Bone marrow (tissue), 2 donors: ENCODE measurements around the gene POU6F2.
"Not testable (repeated sequence)": the region's sequence is repeated elsewhere in the genome, so short reads cannot be mapped to it uniquely, and the experiment has no call there.

Experiments used
- DNase-seq, 2 donors: peaks; one replicate each; lab custom pipeline; 2025; lab: John Stamatoyannopoulos, UW

POU6F2 gene, protein sequence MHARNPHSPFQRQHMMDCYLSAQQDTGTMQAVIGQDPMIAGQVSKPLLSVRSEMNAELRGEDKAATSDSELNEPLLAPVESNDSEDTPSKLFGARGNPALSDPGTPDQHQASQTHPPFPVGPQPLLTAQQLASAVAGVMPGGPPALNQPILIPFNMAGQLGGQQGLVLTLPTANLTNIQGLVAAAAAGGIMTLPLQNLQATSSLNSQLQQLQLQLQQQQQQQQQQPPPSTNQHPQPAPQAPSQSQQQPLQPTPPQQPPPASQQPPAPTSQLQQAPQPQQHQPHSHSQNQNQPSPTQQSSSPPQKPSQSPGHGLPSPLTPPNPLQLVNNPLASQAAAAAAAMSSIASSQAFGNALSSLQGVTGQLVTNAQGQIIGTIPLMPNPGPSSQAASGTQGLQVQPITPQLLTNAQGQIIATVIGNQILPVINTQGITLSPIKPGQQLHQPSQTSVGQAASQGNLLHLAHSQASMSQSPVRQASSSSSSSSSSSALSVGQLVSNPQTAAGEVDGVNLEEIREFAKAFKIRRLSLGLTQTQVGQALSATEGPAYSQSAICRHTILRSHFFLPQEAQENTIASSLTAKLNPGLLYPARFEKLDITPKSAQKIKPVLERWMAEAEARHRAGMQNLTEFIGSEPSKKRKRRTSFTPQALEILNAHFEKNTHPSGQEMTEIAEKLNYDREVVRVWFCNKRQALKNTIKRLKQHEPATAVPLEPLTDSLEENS

DNA sequence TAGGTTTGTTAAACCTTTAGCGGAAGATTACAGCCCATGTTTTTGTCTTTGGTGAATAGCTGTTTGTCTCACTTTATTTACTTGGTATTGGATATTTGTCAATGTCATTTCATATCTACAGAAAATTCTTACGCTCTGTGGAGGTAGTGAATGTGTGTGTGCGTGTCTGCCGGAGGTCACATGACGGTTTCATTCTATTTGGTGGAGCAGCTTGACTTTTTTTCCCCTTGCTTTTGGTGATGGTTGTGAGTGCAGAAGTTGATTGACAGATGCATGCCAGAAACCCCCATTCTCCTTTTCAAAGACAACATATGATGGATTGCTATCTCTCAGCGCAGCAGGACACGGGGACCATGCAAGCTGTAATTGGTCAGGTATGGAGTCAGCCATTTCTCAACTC lies at the start of gene POU6F2:
POU6F2 (plus strand) TSS at position 225 of the 400 bp plus-strand sequence; CDS start at position 270, 45 bp downstream.
- no peak for DNase-seq

DNA sequence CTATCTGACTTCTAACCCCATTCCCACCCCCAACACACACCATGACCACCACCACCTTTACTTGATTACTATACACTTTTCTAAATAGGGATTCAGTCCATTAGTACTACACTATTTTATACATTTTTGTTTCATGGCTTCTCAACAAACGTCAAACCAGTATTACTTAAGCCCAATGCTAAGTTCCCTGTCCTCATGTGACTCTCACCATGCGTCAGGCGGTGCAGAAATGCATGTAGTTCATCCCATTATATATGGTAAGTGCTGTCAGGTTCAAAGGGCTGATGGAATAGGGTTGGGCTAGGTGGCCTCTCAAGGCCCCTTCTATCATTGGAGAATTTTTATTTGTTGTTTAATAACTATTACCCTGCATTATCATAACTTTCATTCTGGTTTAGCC lies 49.2 kb upstream of the POU6F2 start:
- no peak for DNase-seq

DNA sequence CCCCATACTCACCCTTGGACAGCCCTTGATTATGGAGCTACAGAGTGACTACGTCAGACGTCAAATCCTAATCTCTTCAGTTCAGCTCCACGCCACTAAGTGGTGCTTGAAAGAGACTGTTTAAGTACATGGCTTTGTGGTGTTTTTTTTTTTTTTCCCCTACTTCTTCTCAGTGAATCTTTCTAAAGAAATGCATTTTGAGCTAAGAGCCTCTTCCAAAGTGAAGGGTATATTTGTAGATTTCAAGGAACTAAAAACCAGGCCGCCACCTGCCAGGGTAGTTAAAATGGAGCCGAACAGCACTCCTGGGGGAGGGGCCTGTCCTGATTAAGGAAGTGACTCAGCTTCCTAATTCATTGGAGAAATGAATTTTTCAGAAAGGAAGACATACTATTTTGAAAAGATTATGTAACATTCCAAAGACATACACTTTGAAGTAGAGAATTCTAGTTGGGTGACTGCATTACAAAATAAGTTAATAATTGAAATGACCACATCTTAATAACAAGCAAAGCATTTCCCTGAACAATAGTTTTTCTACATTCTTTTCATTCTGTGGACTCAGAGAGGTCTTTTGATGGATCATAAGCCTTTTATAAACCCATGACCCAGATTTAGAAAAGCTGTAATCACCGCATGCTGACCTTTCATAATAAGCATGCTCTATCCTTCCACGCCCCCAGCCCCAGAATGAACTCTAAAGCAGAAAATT lies 48.1 kb upstream of the POU6F2 start:
- DNase-seq = no peak

DNA sequence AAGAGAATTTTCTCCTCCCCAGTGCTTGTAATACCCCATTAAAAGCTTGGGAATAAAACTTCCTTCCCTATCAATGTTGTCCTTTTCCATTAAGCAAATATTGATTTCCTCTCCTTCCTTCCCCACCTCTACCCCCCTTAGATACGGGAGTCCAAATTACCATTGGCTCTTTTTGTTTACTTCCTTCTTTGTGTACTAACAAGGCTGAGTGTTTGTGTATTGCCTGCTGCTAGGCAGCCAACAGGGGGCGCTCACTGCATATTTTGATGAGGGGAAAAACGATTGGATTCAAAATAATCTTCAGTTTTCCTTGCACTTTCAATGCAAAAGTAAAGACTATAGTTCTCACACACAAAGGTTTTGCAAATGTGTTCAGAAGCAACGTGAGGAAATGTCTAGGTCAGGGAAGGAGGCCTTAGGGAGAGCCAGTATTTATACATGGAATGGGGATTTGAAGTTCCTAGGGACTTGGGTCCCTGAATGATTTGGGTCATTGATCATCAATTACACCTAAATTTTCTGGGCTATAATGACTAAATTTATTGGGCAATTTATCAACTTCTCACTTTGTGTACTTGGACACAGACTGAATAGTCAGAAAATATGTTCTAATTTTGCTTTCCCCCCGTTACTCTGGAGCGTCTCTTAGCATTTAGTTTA lies 45.1 kb upstream of the POU6F2 start:
- DNase-seq = no peak

DNA sequence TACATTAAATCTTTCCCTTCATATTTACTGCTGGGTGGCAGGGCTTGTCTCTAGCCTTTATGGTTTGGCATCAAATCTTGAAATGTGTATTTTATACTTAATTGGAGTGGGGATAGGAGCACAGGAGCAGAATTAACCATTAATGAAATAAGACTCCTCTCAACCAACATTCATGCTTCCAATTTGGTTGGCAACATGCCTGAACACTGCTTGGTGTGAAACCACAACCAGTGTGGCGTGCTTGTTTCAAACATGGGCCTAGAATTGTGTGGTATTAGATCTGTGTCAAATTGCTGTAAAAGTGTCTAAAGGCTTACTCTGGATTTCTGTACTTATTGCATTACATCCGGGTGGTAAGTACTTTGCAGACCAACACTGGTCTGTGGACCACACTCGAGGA lies 43.7 kb upstream of the POU6F2 start:
- no peak for DNase-seq

DNA sequence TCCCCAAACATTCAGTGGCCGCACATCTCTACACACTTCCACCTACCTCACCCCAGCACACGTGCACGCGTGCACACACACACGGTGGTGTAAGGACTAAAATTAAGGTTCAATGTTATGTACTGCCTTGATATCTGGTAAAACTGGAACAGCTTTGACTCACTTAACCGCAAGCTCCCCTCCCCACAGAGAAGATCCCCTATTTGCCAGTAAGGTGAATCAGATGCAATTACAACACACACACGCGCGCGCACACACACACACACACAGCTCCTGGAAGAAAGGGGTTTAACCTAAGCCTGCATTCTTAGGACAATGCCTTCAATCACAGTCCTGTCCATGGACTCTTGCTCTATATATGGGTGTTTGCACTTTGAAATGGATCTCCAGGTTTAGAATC lies 43.2 kb upstream of the POU6F2 start:
- DNase-seq = no peak

DNA sequence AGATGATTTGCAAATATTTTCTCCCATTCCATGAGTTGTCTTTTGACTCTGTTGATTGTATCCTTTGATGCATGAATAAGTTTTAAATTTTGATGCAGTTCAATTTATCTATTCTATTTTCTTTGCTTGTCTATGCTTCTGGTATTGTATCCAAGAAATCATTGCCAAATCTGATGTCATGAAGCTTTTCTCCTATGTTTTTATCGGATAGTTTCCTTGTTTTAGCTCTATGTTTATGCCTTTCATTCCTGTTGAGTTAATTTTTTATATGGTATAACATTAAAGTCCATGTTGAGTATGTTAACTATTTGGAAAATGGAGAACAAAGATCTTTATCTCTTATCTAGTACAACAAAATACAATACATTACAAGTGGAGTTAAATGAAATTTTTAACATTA lies 41.1 kb upstream of the POU6F2 start:
- no peak for DNase-seq

DNA sequence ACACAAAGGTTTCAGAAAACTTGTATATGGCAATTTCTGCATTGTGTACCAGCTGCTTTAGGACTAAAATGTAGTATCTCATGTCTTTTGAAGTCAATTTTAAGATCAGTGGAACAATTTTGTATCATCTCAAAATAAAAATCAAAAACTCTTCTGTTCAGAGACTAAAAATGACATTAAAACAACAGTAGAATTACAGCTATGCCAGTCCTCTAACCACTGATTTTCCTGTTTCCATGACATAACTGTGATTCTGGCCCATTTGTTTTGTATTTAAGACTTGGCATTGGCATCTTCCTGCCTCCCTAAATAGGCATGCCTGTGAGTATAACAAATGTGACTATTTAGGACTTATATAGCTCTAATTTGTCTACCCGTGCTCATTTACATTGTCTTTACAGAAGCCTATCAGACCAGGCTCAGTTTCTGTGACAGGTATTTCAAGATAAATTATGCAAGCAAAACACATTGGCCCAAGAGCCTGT lies 39.7 kb upstream of the POU6F2 start:
- no peak for DNase-seq

DNA sequence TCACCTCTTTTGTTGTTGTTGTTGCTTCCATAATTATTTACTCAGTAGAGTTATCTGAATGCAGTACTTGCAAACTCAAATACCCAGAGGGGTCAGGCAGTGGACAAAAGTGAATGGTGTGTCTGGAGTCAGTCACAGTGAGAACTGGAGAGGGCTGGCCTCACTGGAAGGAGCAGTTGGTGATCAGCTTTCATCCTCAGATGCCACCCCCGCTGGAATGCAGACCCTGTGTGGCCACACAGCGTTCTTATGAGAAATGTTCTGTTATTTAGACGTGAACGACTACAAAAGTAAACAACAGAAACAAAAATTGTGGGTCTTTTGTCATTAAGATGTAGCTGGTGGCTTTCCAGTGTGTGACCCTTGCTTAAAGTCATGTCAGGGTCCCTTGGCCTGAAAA lies 39.1 kb upstream of the POU6F2 start:
- no peak for DNase-seq

DNA sequence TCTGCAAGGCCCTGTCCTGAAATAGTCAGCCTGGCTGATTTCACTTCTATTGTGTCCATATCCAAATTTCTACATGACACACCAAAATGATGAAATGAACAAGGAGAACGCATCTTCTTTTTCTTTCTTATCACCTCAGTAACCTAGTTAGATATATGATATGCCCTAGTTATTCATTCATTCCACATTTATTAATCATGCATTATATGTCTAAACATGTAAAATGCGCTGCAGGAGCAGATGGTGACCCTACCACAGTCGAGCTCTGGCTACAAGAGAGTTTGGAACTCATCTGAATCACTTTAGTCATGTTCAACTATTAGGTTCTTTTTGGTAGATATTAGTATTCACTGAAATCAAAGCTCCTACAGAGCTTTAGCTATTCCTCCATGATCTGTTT lies 36.9 kb upstream of the POU6F2 start:
- DNase-seq = no peak

DNA sequence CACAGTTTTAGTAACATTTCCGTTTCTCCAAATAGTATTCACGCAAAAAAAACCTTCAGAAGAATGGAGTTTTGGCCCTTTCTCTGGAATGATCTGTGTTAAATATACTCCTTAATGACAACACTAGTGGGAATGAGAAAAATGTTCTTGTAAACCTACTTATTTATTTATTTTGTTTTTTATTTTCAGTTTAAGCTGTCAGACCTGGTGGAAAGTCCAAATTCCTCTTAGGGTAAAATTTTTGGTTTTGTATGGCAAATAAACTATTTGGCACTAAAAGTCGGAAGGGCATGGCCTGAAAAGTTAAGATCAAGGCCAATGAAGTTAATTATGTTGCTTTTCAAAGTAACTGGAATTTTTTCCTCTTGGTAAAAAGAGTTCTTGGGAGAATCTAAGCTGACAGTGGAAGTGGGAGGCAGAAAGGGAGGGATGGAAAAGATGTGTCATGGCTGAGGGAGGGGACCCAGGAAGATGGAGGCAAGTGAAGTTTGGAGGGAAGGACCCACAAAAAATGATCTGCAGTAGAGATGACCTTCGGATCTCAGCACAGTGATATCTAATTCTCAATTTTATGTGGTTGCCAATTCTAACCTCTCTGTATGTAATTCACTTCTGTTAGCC lies 35.2 kb upstream of the POU6F2 start:
- DNase-seq = no peak

DNA sequence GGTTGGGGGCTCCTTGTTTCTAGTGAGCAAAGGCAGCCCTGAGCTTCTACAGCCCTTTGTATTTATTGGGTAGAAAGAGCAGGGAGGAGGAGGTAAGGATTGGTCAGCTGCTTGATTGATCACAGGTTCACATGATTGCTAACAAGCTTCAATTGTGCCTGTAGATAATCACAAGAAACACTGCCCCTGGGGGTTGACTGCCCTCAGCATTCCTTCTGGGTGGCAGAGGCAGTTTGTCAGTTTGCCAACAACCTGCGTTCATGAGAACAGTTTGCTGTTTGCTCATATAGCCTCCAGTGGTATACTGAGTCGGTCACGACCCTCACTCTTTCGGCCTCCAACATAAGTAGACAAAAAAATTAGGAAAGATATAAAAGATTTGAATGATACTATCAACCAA lies 30.2 kb upstream of the POU6F2 start:
- DNase-seq = not testable (repeated sequence)

DNA sequence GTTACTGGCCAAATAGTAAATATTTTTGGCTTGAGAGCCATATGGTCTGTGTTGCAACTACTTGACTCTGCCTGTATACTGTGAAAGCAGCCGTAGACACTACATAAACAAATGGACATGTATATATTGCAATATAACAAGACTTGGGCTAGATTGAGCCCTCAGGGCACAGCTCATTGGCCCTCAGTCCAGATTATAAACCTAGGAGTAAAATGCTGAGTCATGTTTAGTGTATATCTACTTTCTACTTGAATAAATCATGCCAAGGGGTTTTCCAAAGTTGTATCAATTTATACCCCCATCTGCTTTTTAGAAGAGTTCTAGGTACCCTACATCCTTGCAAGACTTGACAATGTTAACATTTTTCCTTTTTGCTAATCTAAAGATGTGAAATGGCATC lies 27.4 kb upstream of the POU6F2 start:
- DNase-seq = no peak

DNA sequence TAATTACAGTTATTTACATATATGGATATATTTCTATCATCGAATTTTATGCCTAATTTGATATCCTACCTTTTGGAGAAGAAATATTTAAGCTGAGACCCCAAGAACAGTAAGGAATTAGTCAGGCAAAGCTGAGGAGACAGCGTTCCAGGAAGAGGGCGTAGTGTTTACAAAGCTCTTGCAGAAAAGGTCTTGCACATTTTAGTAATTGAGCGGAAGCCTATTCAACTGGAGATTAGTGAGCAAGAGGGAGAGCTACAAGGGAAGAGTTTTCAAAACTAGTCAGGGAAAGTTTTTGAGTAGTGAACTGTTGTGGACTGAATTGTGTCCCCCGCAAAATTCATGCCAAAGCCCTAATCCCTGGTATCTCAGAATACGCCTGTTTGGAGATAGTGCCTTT lies 26.5 kb upstream of the POU6F2 start:
- DNase-seq = no peak

DNA sequence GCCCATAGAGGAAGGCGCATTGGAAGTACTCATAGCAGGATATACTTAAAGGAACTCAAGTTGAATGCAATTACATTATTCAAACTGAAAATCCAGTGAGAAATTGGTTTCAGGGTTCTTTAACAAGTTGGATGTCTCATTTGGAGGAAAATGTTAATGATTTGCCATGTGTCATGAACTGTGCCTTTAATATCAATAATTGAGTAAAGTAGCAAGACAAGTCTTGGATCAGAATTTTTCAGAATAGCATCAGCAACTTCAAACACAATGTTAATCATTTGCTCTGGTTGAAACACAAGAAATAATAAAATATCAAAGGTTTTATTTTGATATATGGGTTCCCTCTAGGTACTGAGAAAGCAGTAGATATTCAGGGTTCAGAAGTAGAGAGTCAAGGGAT lies 24.5 kb upstream of the POU6F2 start:
- no peak for DNase-seq

DNA sequence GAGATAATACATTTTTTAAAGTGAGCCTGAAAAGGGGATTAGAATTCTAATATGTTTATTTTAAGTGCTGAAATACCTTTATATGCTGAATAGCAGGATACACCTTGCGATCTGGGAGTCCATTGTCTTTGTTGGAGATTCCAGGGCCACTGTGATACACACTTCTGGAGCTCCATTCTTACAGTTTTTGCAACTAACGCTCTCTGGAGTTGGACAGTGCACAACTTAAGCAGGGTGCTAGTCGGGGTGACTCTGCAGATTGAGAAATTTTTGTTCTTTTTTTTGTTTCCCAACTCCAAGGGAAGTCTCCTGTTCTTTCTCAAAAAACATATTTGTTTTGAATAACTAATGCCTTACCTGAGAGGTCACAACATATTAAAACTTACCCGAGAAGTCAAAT lies 23.7 kb upstream of the POU6F2 start:
- DNase-seq = no peak

DNA sequence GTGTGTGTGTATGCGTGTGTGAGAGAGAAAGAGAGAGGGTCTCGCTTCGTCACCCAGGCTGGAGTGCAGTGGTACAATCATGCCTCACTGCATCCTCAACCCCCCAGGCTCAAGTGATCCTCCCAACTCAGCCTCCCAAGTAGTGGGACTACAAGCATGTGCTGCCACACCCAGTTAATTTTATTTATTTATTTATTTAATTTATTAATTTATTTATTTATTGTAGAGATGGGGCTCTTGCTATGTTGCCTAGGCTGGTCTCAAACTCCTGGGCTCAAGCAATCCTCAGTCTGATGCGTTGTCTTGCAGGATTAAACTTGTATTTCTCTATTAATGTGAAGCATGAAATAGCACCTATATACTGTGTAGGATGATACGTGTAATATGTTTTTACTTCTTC lies 21.8 kb upstream of the POU6F2 start:
- DNase-seq = no peak

DNA sequence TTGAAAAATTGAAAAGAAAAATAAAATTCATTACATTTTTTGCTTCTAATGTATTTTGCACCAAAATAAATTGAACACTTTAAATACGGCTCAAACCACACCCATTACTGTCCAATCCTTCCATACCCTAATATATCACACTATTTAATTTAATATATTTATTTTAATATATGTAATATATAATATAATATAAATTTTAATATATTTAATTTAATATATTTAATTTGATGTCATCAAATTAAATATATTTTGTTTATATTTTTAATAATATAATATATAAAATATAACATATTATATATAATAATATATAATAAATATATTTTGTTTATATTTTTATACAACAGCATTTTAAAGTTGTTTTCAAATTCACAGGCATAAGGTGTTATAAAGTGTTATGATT lies 15.7 kb upstream of the POU6F2 start:
- no peak for DNase-seq

DNA sequence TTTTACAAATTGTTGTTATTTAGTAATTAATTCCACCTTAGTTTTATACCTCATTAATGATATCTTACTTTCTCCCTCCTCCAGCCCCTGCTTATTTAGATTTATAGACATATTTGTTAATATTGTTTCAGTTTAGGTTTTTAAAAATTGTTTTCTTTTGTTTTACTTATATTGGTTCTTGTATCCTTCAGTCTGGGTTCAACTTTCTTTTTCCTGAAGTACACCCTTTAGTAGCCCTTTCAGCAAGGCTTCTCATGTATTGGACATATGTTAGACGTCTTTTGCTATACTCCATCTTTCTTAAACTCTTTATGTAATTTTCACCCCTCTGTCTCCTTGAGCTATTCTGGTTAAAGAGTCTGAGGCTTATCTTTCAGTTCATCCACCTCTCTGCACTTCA lies 12.8 kb upstream of the POU6F2 start:
- no peak for DNase-seq

DNA sequence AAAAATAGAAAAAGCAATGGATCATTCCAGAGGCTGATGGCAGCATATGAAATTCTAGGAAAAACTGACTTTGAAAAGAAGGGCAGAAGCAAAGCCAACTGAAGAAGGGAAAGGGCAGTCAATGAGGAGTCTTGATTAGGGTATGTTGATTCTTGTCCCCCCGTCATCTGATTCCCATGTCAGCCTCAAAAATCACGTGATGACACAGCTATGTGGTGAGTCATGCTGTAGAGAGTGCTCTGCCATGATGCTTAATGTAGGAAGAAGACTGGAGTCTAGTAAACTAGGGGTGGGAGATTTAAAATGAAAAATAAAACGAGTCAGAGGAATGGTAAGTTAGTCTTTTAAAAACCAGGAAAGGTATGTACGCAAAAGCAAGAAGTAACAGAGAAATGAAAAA lies 3.9 kb upstream of the POU6F2 start:
- DNase-seq = no peak

DNA sequence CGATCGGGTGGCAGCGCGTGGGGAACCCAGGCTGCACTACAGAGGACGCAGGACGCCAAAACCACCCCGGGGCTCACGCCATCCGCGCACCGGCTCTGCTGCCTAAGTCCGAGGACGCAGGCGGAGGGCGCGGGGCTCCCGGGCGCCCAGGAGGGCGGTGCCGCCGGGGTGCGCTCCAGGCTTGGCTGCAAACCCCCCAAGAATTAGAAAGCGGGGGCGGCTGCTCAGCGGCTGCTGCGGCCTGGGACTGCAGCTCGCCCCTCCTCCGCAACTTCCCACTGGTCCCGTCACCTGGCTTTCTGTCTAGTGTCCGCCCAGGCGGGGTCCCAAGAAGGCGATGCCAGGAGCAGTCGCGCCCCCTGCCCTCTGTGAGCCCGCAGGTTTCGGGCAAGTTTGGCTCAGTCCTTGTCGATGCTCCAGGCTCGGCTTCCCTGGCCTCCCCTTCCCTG lies 1.7 kb upstream of the POU6F2 start:
- no peak for DNase-seq

DNA sequence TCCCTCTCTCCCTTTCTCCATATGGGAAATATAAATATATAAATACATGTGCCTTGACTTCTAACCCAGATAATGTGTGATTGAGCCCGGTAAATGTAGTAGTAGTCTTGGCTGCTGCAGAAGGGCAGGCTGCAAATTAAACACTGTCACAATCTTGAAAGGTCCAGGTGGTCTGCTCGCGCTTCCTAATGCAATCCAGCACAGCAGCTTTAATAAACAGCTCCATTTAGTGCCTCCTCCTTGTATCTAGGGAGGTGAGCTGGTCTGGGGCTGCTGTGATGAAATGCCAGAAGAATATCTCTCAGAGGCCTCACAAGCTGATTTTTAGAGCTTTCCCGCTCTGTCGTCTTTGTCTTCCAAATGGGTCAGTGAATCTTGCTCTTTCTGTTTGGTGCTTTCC lies 782 bp downstream of the POU6F2 start:
- no peak for DNase-seq
